Dedifferentiated amniotic fluid mesenchymal stem cell (primary cell): ENCODE measurements around the gene OR2F1.

Experiments
- DNase-seq: peaks from one replicate; pipeline ENCODE4 v3.0.0-alpha.2; 2016; ENCODE audit errors: extremely low spot score

The OR2F1 gene, protein sequence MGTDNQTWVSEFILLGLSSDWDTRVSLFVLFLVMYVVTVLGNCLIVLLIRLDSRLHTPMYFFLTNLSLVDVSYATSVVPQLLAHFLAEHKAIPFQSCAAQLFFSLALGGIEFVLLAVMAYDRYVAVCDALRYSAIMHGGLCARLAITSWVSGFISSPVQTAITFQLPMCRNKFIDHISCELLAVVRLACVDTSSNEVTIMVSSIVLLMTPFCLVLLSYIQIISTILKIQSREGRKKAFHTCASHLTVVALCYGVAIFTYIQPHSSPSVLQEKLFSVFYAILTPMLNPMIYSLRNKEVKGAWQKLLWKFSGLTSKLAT

GRCh38 chr7:143954544-143954943, at the start of gene OR2F1:
OR2F1 (plus strand) TSS chr7:143954844; CDS start chr7:143959971, 5,127 bp downstream.
- no peak for DNase-seq

DNA sequence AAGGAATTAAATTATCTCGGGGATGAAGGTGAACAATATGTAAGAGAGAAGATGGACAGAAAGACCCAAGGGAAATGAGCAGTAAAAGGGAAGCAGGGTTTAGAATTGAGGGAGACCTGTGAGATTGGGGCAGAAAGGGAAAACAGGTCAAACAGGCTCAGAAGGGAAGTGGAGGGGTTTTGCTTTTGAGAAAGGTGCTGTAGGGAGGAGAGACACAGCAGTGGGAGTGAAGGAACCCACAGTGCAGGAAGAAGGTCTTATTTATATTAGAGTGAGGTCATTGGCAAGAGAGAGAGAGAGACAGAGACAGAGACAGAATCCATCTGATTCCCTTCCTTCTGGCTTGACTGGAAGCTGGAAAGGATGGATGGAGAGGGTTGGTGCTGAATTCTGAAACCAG, 49.1 kb upstream of the OR2F1 start:
- DNase-seq = no peak

DNA sequence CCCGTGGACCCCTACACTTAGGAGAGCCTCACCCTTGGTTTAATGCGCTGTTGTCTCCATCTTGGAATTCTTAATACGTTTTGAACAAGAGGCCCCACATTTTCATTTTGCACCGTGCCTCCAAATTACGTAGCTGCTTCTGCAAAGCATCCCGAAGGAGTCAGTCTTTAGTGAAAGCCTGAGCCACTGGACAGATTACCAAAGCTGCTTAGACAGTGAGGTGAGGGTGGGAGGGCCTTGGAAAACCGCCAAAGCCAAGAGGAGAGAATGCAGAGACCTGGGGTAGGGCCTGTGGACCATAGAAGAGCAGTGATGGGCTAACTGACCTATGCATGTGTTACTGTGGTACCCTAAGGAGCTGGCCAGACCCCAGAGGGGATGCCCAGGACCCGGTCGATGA, 48.5 kb upstream of the OR2F1 start:
- DNase-seq = no peak

GRCh38 chr7:143906895-143907294, 47.7 kb upstream of the OR2F1 start:
- no peak for DNase-seq

DNA sequence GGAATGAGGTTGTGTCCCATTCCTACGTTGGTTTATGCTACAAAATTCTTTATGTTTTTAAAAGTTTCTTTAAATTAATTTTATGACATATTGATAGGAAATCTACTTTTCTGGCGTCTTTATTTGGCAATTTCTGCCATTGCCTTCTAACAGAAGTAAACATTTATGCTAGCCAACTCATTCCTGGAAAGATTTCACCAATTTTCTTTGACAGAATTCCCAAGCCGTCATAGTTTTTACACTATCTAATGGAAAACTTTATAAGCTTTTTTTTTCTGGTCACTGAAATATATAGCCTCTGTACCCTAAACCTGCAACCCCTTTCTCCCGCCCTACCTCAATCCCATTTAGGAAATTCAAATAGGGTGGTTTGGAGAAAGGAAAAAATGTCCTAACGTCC, 46.5 kb upstream of the OR2F1 start:
- DNase-seq = no peak

DNA sequence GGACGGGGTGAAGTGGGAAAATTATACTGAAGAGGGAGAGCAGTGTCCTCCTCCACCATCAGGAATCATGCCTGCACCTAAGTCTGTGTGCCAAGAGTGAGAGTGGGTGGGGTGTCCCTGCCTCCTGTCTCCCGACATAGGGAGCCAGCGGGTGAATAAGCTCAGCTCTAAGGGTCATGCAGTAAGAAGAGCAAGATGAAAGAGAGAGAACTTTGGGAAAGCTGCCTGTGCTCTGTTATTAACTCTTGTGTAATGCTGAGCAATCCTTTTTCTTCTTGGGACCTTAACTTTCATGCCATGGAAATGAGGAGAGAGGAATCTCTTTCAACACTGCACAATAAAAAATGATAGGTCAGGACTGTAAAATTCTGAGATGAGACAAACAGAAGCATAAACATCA, 44.8 kb upstream of the OR2F1 start:
- DNase-seq = no peak

DNA sequence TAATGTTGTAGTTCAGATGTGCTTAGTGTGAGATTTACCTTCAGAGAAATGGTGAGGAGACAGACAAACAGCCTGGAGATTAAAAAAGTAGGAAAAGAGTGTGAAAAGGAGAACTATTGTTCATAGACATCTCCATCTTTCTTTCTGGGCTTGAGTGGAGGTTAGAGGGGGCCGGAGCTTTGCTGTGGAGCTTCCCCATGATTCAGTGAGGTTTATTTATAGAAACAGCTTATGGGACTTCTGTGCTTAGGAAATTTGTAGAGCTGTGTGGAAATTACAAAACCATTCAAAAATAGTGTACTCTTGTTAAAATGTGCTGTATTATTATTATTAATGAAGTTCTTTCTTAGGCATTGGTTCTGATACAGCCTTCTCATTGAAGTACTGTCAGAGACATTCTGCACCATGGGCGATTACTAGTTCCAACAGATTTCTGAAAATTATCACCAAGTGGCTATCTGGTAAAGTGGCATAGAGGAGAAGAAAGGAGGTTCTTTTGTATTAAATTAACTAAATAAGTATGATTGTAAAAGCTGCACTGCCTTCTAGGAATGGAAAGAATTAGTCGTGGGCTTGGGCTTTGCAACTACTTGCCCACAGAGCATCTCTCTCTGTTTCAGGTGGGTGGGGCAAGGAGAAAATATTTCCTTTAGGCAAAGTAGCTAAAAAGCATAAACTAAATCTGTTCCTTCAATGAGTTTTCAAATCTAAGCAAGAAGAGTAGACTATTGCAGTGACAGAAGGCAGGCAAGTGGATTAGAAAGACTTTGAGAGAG, 44.0 kb upstream of the OR2F1 start:
- DNase-seq = peak; percentile 33

GRCh38 chr7:143913945-143914615, 40.6 kb upstream of the OR2F1 start:
- no peak for DNase-seq

- no peak for DNase-seq
Observed at GRCh38 chr7:143914938-143915652, 39.5 kb upstream of the OR2F1 start.

DNA sequence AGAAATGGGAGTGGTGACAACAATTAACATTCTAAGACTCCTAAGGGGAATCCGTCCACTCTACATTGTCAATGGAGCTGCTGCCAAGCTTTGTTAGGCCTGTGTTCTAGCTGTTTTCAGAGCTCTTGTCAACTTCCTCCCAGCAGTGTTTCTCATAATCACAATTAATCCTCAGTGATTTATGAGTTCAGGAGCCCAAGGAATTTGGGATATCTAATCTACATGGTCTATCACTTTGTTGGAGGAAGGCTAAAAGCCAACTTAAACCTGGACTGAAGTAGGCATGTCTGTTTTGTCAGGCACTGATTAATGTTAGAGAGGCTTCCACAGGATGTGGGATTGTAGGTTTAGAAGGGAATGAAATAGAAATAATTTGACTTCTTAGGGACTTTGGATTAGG, 29.8 kb upstream of the OR2F1 start:
- no peak for DNase-seq

DNA sequence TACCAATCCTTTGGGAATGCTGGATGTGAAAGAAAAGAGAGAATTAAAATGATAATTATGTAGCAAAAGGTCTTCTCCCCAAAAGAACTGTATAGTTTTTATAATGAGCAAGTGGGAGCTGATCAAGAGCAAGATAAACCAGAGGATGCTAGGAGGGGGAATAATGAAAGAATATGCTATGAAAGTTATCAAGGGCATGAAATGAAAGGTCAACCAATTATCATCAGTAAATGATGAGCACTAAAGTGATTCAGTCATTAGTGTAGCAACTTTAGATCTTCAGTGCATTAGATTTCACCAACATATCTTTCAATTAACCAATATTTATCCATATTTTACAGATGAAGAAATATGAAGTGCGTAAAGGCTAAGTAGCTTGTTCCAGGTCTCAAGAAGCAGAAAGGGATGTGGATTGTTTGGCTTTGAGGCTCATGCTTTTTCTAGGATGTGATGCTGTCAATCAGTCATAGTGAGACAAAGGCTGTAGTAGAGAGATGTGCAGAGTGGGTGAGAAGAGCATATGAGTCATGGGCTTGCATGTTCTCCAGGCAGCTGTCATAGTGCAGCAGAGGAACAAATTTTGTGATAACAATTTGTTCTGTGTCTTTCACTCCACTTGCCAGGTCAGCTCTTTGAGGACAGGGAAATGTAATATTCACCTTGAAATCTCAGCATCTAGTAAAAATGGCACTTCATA, 25.3 kb upstream of the OR2F1 start:
- no peak for DNase-seq

GRCh38 chr7:143931739-143932138, 22.9 kb upstream of the OR2F1 start:
- DNase-seq = peak; percentile 44

DNA sequence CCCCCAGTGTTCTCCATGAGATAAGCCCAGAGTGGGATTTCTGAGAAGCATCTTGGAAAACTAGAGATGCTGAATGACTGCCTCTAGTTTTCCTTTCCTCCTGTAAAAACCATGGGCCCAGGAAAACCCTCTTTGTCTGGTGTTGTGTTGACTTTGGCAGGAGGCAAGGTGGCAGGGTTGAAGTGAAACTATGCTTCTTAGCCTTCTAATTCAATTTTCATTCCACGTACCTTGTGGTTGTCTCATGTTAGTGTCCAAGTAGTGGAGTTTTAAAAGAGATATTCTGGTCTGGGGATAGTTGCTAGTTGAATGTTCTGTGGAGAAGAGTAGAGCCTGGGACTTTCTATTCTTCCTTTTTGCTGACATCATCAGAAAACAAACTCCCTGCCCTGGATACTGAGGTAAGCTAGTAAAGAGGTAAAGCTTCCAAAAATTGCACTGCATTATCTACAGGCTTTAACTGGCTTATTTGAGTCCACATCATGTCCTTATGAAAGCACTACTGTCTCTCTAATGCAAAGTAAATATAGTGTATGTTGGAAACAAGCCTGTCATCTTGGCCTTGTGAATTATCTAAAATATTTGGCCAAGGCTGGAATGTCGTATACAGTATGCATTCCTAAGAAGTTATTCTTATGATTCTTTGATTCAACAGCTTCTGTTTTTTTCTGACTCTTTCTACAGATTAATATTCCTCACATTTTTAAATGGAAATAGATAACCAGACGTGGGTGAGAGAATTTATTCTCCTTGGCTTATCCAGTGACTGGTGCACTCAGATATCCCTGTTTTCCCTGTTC, 19.9 kb upstream of the OR2F1 start, which contains the start of gene OR2F2:
OR2F2 (plus strand) TSS at position 708 of the 800 bp plus-strand sequence; CDS start at position 708, 0 bp downstream.
- peak; percentile 80 for DNase-seq

DNA sequence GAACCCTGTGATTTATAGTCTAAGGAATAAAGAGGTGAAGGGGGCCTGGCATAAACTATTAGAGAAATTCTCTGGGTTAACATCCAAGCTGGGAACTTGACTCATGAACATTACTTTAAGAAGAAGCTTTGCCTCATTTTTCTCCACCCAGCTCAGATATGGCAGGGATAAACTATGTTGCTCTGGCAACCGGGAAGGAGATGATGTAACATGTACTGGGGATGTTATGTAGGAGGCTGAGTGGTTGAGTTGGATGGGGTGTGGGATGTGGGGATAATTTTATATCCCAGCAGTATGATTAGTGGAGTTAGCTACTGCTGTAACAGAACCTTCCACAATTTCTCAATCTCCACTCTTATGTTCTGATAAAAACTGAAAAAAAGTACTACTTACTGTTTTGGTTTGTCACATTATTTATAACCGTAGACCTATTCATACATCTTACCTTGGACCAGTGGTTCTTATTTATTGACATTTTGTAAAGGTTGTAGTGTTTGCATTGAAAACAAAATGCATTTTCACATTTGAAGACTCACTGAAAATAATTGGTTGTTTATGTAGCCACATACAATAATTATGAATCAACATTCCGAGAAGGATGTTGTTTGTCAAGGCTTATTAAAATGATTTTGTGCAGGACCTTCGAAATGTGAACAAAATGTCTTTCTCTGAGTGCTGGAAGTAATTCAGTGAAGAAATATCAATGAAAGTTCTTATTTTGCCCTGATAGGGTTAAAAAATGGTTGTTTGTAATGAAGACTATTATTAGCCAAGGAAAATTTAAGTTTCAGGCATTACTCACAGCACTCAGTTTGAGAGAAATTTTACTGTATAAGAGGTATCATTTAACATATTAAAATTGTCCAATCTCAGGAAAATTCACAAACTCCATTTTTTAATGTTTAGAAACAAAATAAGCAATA, 18.3 kb upstream of the OR2F1 start:
- peak; percentile 94 for DNase-seq

DNA sequence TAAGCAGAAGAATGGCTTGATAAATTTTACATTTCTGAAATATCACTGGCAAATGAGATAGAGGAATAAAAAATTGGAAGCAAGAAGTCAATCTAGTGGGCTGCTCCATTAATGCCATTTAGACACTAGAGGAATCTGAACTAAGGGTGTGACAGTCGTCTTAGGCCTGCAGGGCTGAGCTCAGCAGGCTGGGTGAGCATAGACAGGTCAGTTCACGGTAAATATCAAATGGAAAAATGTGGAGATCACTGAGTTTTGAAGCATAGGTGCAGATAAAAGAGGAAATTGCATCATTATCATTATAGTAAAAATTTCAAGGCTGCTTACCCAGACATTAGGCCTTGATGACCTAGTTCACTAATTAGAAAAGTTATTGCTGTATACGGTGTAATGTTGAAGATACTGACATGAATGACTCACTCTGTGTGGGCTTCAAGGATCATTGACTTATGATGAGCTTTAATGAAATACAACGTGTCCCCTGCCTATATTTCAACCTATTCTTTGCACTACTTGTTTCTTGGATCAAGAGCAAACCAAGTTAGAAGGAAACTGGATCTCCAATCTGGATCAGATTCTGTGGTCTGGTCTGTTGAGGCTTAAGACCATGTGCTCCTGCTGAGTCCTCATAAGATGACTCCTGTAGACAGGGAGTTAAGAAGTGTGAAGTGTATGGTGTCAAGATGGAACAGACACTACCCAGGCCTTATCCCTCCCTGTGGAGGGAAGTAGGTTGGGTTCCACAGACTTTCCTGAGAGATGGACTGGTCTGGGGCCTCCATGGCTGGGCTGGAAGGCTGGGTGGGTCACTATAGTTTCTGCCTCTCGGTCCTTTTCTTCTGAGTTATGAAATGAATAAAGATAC, 16.0 kb upstream of the OR2F1 start:
- DNase-seq = no peak

GRCh38 chr7:143945423-143945822, 9.2 kb upstream of the OR2F1 start:
- no peak for DNase-seq

DNA sequence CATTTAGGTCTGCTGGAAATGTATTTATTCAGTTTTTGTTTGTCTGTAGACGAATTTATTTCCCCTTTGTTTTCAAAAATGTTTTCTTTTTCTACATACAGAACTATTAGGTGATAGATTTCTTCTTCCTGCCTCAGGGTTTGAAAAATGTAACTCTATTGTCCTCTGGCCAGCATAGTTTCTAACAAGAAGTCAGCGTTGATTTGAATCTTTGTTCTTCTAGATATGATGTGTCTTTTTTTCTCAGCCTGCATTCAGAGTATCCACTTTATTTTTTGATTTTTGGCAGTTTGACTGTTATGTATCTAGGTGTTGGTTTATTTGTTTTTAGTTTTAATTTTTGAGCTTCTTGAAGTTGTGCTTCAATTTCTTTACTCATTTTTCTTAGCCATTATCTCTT, 7.5 kb upstream of the OR2F1 start:
- no peak for DNase-seq

- DNase-seq = no peak
Observed at GRCh38 chr7:143948733-143949132, 5.9 kb upstream of the OR2F1 start.
